Activated CD4-positive, alpha-beta memory T cell treated with anti-CD3 and anti-CD28 coated beads, Interleukin-2, amount 10 ng/mL, durations not matched to agents 7 days and 5 days (primary cell): ENCODE data around the gene CDH4. TPM values are rescaled to one million over a fixed set of nuclear protein-coding genes. Genes with fewer than 3 reads are reported as not detected.

Source experiments
- CTCF ChIA-PET: fragments of 350-600 bp; sonication (Branson Sonifier 250); formaldehyde crosslinking; loops from one replicate; lab custom pipeline; 2021; ENCODE audit warnings: antibody characterized with exemption, inconsistent platforms; lab: Charles Lee
- POLR2A ChIA-PET: fragments of 350-600 bp; sonication (Branson Sonifier 250); formaldehyde crosslinking; loops from one replicate; lab custom pipeline; 2021; ENCODE audit warnings: antibody characterized with exemption; lab: Charles Lee
- DNase-seq: peaks from one replicate; pipeline ENCODE4 v3.0.0-alpha.2; 2020
- H3K27ac Mint-ChIP-seq: one replicate; pipeline ENCODE4 v1.8.0; 2021; ENCODE audit warnings: mild to moderate bottlenecking, mixed read lengths
- H3K27me3 Mint-ChIP-seq: one replicate; pipeline ENCODE4 v1.8.0; 2021; ENCODE audit warnings: mixed read lengths
- H3K36me3 Mint-ChIP-seq: one replicate; pipeline ENCODE4 v1.8.0; 2021; ENCODE audit warnings: low read depth, mixed read lengths
- H3K4me1 Mint-ChIP-seq: one replicate; pipeline ENCODE4 v1.8.0; 2021; ENCODE audit warnings: mixed read lengths
- H3K4me3 Mint-ChIP-seq: one replicate; pipeline ENCODE4 v1.8.0; 2021; ENCODE audit warnings: mild to moderate bottlenecking, mixed read lengths
- H3K9me3 Mint-ChIP-seq: one replicate; pipeline ENCODE4 v1.8.0; 2021; ENCODE audit warnings: mixed read lengths
- total RNA-seq, 2 experiments: library from RNA; stranded (reverse); gene quantifications; one replicate each; pipeline ENCODE4 v1.2.3, GENCODE V29; 2021

CDH4 gene
- total RNA-seq, 2 experiments from 2014 or later, result 0.15 to 0.20 TPM

GRCh38 chr20:61738601-61739069 lies 486.6 kb downstream of the CDH4 start:
- Mint-ChIP-seq H3K4me3 (no peak overlapping the region), H3K9me3 (no peaks in the 10 kb centered on the region), H3K4me1 (no peaks in the 10 kb centered on the region), H3K27me3 (no peaks in the 10 kb centered on the region), H3K36me3 (no peaks in the 10 kb centered on the region), H3K27ac (no peak overlapping the region)
- no peak for DNase-seq
- ChIA-PET CTCF (no interaction called here), POLR2A (no interaction called here)

GRCh38 chr20:61739086-61739831 lies 487.2 kb downstream of the CDH4 start:
- Mint-ChIP-seq H3K4me3 (no peak overlapping the region), H3K4me1 (no peaks in the 10 kb centered on the region), H3K27me3 (no peaks in the 10 kb centered on the region), H3K27ac (no peak overlapping the region), H3K36me3 (no peaks in the 10 kb centered on the region), H3K9me3 (no peaks in the 10 kb centered on the region)
- DNase-seq, result no peak
- CTCF ChIA-PET, result no interaction called here
- POLR2A ChIA-PET, result no interaction called here

- no peaks in the 10 kb centered on the region for H3K4me1 Mint-ChIP-seq
- CTCF ChIA-PET, result no interaction called here
- DNase-seq, result no peak
- POLR2A ChIA-PET, result no interaction called here
- no peaks in the 10 kb centered on the region for H3K36me3 Mint-ChIP-seq
- H3K27me3 Mint-ChIP-seq, result no peaks in the 10 kb centered on the region
- no peak overlapping the region for H3K4me3 Mint-ChIP-seq
- no peak overlapping the region for H3K27ac Mint-ChIP-seq
- no peaks in the 10 kb centered on the region for H3K9me3 Mint-ChIP-seq
These were observed 487.7 kb downstream of the CDH4 start for GRCh38 chr20:61739832-61740118.

- no peak overlapping the region for H3K27ac Mint-ChIP-seq
These were observed 490.2 kb downstream of the CDH4 start for GRCh38 chr20:61742097-61742825.

GRCh38 chr20:61743606-61744005 lies 491.5 kb downstream of the CDH4 start:
- H3K4me1 Mint-ChIP-seq, result no peaks in the 10 kb centered on the region
- H3K27ac Mint-ChIP-seq, result no peak overlapping the region
- H3K36me3 Mint-ChIP-seq, result no peaks in the 10 kb centered on the region
- H3K9me3 Mint-ChIP-seq, result no peaks in the 10 kb centered on the region
- no peak overlapping the region for H3K4me3 Mint-ChIP-seq
- H3K27me3 Mint-ChIP-seq, result no peaks in the 10 kb centered on the region
- DNase-seq, result no peak
- ChIA-PET POLR2A (no interaction called here), CTCF (no interaction called here)

More at GRCh38 chr20:61742097-61742825, 490.2 kb downstream of the CDH4 start:
- CTCF ChIA-PET, result no interaction called here
- POLR2A ChIA-PET, result no interaction called here
- Mint-ChIP-seq H3K36me3 (no peaks in the 10 kb centered on the region), H3K27me3 (no peaks in the 10 kb centered on the region), H3K4me1 (no peaks in the 10 kb centered on the region), H3K9me3 (no peaks in the 10 kb centered on the region), H3K4me3 (no peak overlapping the region)
- no peak for DNase-seq

GRCh38 chr20:61744691-61745396 lies 492.8 kb downstream of the CDH4 start:
- Mint-ChIP-seq H3K4me1 (no peaks in the 10 kb centered on the region), H3K4me3 (no peak overlapping the region), H3K27ac (no peak overlapping the region), H3K36me3 (no peaks in the 10 kb centered on the region), H3K9me3 (no peaks in the 10 kb centered on the region), H3K27me3 (no peaks in the 10 kb centered on the region)
- DNase-seq, result no peak
- CTCF ChIA-PET, result no interaction called here
- POLR2A ChIA-PET, result no interaction called here

GRCh38 chr20:61745397-61746146 lies 493.5 kb downstream of the CDH4 start:
- no peak overlapping the region for H3K4me3 Mint-ChIP-seq
- H3K27ac Mint-ChIP-seq, result no peak overlapping the region
- H3K27me3 Mint-ChIP-seq, result no peaks in the 10 kb centered on the region
- ChIA-PET CTCF (no interaction called here), POLR2A (no interaction called here)
- H3K9me3 Mint-ChIP-seq, result no peaks in the 10 kb centered on the region
- H3K36me3 Mint-ChIP-seq, result no peaks in the 10 kb centered on the region
- DNase-seq, result no peak
- no peaks in the 10 kb centered on the region for H3K4me1 Mint-ChIP-seq

- Mint-ChIP-seq H3K4me1 (no peaks in the 10 kb centered on the region), H3K9me3 (no peaks in the 10 kb centered on the region), H3K27me3 (no peaks in the 10 kb centered on the region), H3K4me3 (no peak overlapping the region), H3K27ac (no peak overlapping the region), H3K36me3 (no peaks in the 10 kb centered on the region)
- POLR2A ChIA-PET, result no interaction called here
- CTCF ChIA-PET, result no interaction called here
- no peak for DNase-seq
These were observed 494.1 kb downstream of the CDH4 start for GRCh38 chr20:61746147-61746646.

GRCh38 chr20:61746781-61747180 lies 494.7 kb downstream of the CDH4 start:
- no peak for DNase-seq
- Mint-ChIP-seq H3K4me1 (no peaks in the 10 kb centered on the region), H3K27me3 (no peaks in the 10 kb centered on the region), H3K9me3 (no peaks in the 10 kb centered on the region), H3K36me3 (no peaks in the 10 kb centered on the region), H3K27ac (no peak overlapping the region), H3K4me3 (no peak overlapping the region)
- POLR2A ChIA-PET, result no interaction called here
- CTCF ChIA-PET, result no interaction called here

- H3K27ac Mint-ChIP-seq, result no peak overlapping the region
- ChIA-PET CTCF (no interaction called here), POLR2A (no interaction called here)
- no peaks in the 10 kb centered on the region for H3K27me3 Mint-ChIP-seq
- no peak for DNase-seq
- no peaks in the 10 kb centered on the region for H3K4me1 Mint-ChIP-seq
- H3K4me3 Mint-ChIP-seq, result no peak overlapping the region
- no peaks in the 10 kb centered on the region for H3K36me3 Mint-ChIP-seq
- no peaks in the 10 kb centered on the region for H3K9me3 Mint-ChIP-seq
These were observed 496.3 kb downstream of the CDH4 start for GRCh38 chr20:61748376-61748775.

GRCh38 chr20:61749406-61750075 lies 497.5 kb downstream of the CDH4 start:
- no peaks in the 10 kb centered on the region for H3K9me3 Mint-ChIP-seq
- CTCF ChIA-PET, result no interaction called here

GRCh38 chr20:61750093-61750492 lies 498.0 kb downstream of the CDH4 start:
- Mint-ChIP-seq H3K9me3 (no peaks in the 10 kb centered on the region), H3K4me1 (no peaks in the 10 kb centered on the region), H3K4me3 (no peak overlapping the region), H3K36me3 (no peaks in the 10 kb centered on the region), H3K27me3 (no peaks in the 10 kb centered on the region), H3K27ac (no peak overlapping the region)
- ChIA-PET POLR2A (no interaction called here), CTCF (no interaction called here)
- no peak for DNase-seq

More at GRCh38 chr20:61749406-61750075, 497.5 kb downstream of the CDH4 start:
- H3K4me3 Mint-ChIP-seq, result no peak overlapping the region
- DNase-seq, result no peak
- no peaks in the 10 kb centered on the region for H3K4me1 Mint-ChIP-seq
- no peak overlapping the region for H3K27ac Mint-ChIP-seq
- no peaks in the 10 kb centered on the region for H3K36me3 Mint-ChIP-seq
- POLR2A ChIA-PET, result no interaction called here
- no peaks in the 10 kb centered on the region for H3K27me3 Mint-ChIP-seq
